RCC 7860 (cell line): ENCODE data around the gene FARSB.
"Not testable (repeated sequence)": the region's sequence is repeated elsewhere in the genome, so short reads cannot be mapped to it uniquely, and the experiment has no call there.

Experiments
- DNase-seq: peaks from one replicate; pipeline ENCODE4 v3.0.0-alpha.2; 2015; ENCODE audit warnings: low spot score
- FAIRE-seq: peaks from 2 replicates; lab custom pipeline; 2012; peaks lifted over from hg19 to GRCh38; lab: Jason Lieb, UNC

The FARSB gene

GRCh38 chr2:222609381-222609780, 46.5 kb downstream of the FARSB start:
- FAIRE-seq (no peak), DNase-seq (no peak)

- FAIRE-seq (no peak), DNase-seq (no peak)
Measured at GRCh38 chr2:222608081-222608480, 47.8 kb downstream of the FARSB start.

- FAIRE-seq (no peak), DNase-seq (no peak)
Measured at GRCh38 chr2:222606306-222606705, 49.6 kb downstream of the FARSB start.

- no peak for FAIRE-seq
Measured at GRCh38 chr2:222604749-222605515, 51.0 kb downstream of the FARSB start.

GRCh38 chr2:222603501-222603900, 52.4 kb downstream of the FARSB start:
- no peak for DNase-seq
- FAIRE-seq, result peak; percentile 78

More at GRCh38 chr2:222604749-222605515, 51.0 kb downstream of the FARSB start:
- no peak for DNase-seq

- DNase-seq (no peak), FAIRE-seq (no peak)
Measured at GRCh38 chr2:222598611-222599010, 57.3 kb downstream of the FARSB start.

GRCh38 chr2:222595581-222595980, 60.3 kb downstream of the FARSB start:
- DNase-seq (no peak), FAIRE-seq (no peak)

GRCh38 chr2:222594679-222595078, 61.2 kb downstream of the FARSB start:
- FAIRE-seq (no peak), DNase-seq (no peak)

- FAIRE-seq, result no peak
Measured at GRCh38 chr2:222592176-222592575, 63.7 kb downstream of the FARSB start.

GRCh38 chr2:222591661-222592060, 64.2 kb downstream of the FARSB start:
- FAIRE-seq, result no peak
- no peak for DNase-seq

More at GRCh38 chr2:222592176-222592575, 63.7 kb downstream of the FARSB start:
- DNase-seq, result no peak

GRCh38 chr2:222584589-222584988, 71.3 kb downstream of the FARSB start:
- not testable (repeated sequence) for DNase-seq, FAIRE-seq

GRCh38 chr2:222582928-222583327, 73.0 kb downstream of the FARSB start:
- no peak for FAIRE-seq

GRCh38 chr2:222577341-222577740, 78.6 kb downstream of the FARSB start:
- DNase-seq, result no peak
- no peak for FAIRE-seq

More at GRCh38 chr2:222582928-222583327, 73.0 kb downstream of the FARSB start:
- DNase-seq, result no peak

GRCh38 chr2:222576171-222577081, 79.5 kb downstream of the FARSB start:
- DNase-seq (no peak), FAIRE-seq (no peak)

- DNase-seq, result no peak
- FAIRE-seq, result no peak
Measured at GRCh38 chr2:222575618-222576017, 80.3 kb downstream of the FARSB start.

- DNase-seq (no peak), FAIRE-seq (no peak)
Measured at GRCh38 chr2:222572751-222573174, 83.1 kb downstream of the FARSB start.

- no peak for FAIRE-seq
Measured at GRCh38 chr2:222572264-222572721, 83.6 kb downstream of the FARSB start.

GRCh38 chr2:222569826-222570225, 86.1 kb downstream of the FARSB start:
- no peak for DNase-seq
- no peak for FAIRE-seq

More at GRCh38 chr2:222572264-222572721, 83.6 kb downstream of the FARSB start:
- DNase-seq, result no peak

- no peak for FAIRE-seq
- DNase-seq, result no peak
Measured at GRCh38 chr2:222568865-222569264, 87.0 kb downstream of the FARSB start.

- DNase-seq (no peak), FAIRE-seq (no peak)
Measured at GRCh38 chr2:222566229-222566628, 89.7 kb downstream of the FARSB start.

- DNase-seq, result no peak
- no peak for FAIRE-seq
Measured at GRCh38 chr2:222563936-222564335, 92.0 kb downstream of the FARSB start.
